ENCODE results near the gene KAZN. TPM values are rescaled to one million over a fixed set of nuclear protein-coding genes. Genes with fewer than 3 reads are reported as not detected.

Gene KAZN
- polyA plus RNA-seq, 2 of the 4 experiments (the other 2 are of a cell fraction): 1.3 to 1.9 TPM

- ChIA-PET POLR2A (no interaction called here), CTCF (interaction anchor here (0.6 to 3.4 kb wide), 4 partner anchors 11 to 125 kb away, joined by 3 to 15 read pairs (median 4); no protein-coding TSS in a partner anchor)
- DNase-seq (ENCODE audit: low read depth in 1 of 2, low spot score in 1 of 2): no peak
- H3K9me3 ChIP-seq: no peaks in the 10 kb centered on the region
- 79% methylated on average over 6 of the region's 6 CpGs for WGBS (ENCODE audit: missing lambda C conversion rate)
- H3K4me1 ChIP-seq: peaks cover 6% of the 10 kb centered on the region; the same call in 2 of the 3 replicates
- no peak overlapping the region for H3K27ac ChIP-seq
- no peak for FAIRE-seq
- no peak for ATAC-seq
- TF ChIP-seq CHD2 (IDR thresholded peaks at IDR 0.05; ENCODE audit: low read length, partially characterized antibody) (no peak), MAFK (IDR thresholded peaks at IDR 0.05; ENCODE audit: partially characterized antibody) (peak; percentile 37), ZSCAN20 (CRISPR knock-in tag; IDR thresholded peaks at IDR 0.05) (no peak)
- H3K4me2 ChIP-seq: no peak overlapping the region
- no peak overlapping the region for H3K4me3 ChIP-seq
These were observed 549.5 kb downstream of the KAZN start for GRCh38 chr1:15148004-15148403.

GRCh38 chr1:15148475-15148874 lies 550.0 kb downstream of the KAZN start:
- 97% methylated on average over 6 of the region's 9 CpGs for WGBS (ENCODE audit: missing lambda C conversion rate)
- no peak overlapping the region for H3K27ac ChIP-seq
- H3K9me3 ChIP-seq: no peaks in the 10 kb centered on the region
- DNase-seq (ENCODE audit: low read depth in 1 of 2, low spot score in 1 of 2) (no peak), FAIRE-seq (no peak), ATAC-seq (no peak)
- POLR2A ChIA-PET: no interaction called here
- TF ChIP-seq CBX2 (IDR thresholded peaks at IDR 0.05; ENCODE audit: borderline replicate concordance, low read depth) (no peak), HOXA7 (CRISPR knock-in tag; IDR thresholded peaks at IDR 0.05) (no peak), E2F6 (IDR thresholded peaks at IDR 0.05; ENCODE audit: borderline replicate concordance, low read depth) (no peak), MAX (IDR thresholded peaks at IDR 0.05) (no peak), TP53 (CRISPR knock-in tag; IDR thresholded peaks at IDR 0.05) (no peak), JUN (IDR thresholded peaks at IDR 0.05) (no peak), ELK1 (IDR thresholded peaks at IDR 0.05; ENCODE audit: low read depth, low read length) (no peak), CHD2 (IDR thresholded peaks at IDR 0.05; ENCODE audit: low read length, partially characterized antibody) (no peak), NFE2L2 (conservative IDR thresholded peaks at IDR 0.05; ENCODE audit: low read length) (no peak), KDM5A (IDR thresholded peaks at IDR 0.05) (no peak), MYC (IDR thresholded peaks at IDR 0.05; ENCODE audit: borderline replicate concordance, low read length) (no peak), HMGXB4 (CRISPR knock-in tag; IDR thresholded peaks at IDR 0.05; ENCODE audit: borderline replicate concordance) (no peak), CEBPB (IDR thresholded peaks at IDR 0.05) (no peak), HOXB13 (CRISPR knock-in tag; IDR thresholded peaks at IDR 0.05; ENCODE audit: low read depth) (no peak), REST (IDR thresholded peaks at IDR 0.05) (no peak), FOXS1 (CRISPR knock-in tag; IDR thresholded peaks at IDR 0.05) (no peak)
- CTCF ChIA-PET: interaction anchor here (1.3 to 3.4 kb wide), 3 partner anchors 10 to 157 kb away, joined by 3 to 15 read pairs (median 5); no protein-coding TSS in a partner anchor
- no peak overlapping the region for H3K4me3 ChIP-seq
- no peak overlapping the region for H3K4me2 ChIP-seq
- H3K4me1 ChIP-seq: peaks cover 6% of the 10 kb centered on the region; the same call in 2 of the 3 replicates

All from A549 (cell line).